Measurements from ENCODE around the gene ICAM5.

DNA sequence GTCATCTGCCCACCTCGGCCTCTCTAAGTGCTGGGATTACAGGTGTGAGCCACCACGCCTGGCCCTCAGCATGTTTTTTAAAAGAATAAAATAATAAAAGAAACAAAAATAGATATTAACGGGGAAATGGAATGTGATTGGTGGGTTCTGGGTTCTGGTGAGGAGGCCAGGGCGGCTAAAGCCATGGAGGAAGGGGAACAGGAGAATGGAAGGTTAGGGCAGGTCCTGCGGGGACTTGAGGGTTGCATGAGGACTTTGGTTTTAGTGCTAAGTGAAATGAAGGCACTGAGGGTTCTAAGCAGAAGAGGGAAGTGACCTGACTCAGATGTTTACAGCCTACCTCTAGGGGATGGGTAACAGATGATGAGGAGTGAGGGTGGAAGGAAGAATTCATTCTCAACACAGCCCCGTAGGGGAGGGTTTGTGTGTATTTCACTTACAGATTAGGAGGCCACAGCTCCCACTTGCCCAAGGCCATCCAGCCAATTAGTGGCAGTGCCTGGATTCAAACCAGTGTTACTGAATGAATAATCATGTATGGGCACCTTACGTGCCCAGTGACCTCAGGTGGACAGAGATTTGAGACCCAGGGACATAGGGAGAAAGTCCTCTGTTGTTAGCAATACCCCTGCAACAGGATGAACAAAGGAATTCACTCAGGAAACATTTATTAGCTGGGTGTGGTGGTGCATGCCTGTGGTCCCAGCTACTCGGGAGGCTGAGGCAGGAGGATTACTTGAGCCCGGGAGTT lies 44.4 kb upstream of the ICAM5 start:
- TF ChIP-seq TAF1 (IDR thresholded peaks at IDR 0.05; ENCODE audit: low read depth) (no peak), CTCF (IDR thresholded peaks at IDR 0.05; ENCODE audit: poor library complexity, severe bottlenecking) (no peak), POLR2AphosphoS5 (IDR thresholded peaks at IDR 0.05) (no peak), EP300 (conservative IDR thresholded peaks at IDR 0.05; ENCODE audit: poor library complexity, severe bottlenecking) (no peak), SMC3 (conservative IDR thresholded peaks at IDR 0.05; ENCODE audit: poor library complexity) (no peak), REST (IDR thresholded peaks at IDR 0.05; ENCODE audit: borderline replicate concordance) (no peak)
